Duodenal mucosa (tissue), 2 donors: Measurements from ENCODE around the gene TRIM26.
"Not testable (repeated sequence)": the region's sequence is repeated elsewhere in the genome, so short reads cannot be mapped to it uniquely, and the experiment has no call there.

ENCODE experiments used
- H3K27ac ChIP-seq: one replicate; pipeline ENCODE4 v1.7.0; 2013; ENCODE audit warnings: low read depth, low read length
- H3K27me3 ChIP-seq, 2 donors: one replicate each; pipeline ENCODE4 v1.7.0; 2013; ENCODE audit warnings: low read length in 2 of 2, control low read depth in 1 of 2; ENCODE audit not compliant: insufficient read depth in 2 of 2, control insufficient read depth in 1 of 2
- H3K36me3 ChIP-seq, 2 donors: one replicate each; pipeline ENCODE4 v1.7.0; 2013; ENCODE audit warnings: low read length in 2 of 2, control low read depth in 1 of 2; ENCODE audit not compliant: insufficient read depth in 2 of 2, control insufficient read depth in 1 of 2
- H3K4me1 ChIP-seq, 2 donors: one replicate each; pipeline ENCODE4 v1.7.0; 2013; ENCODE audit warnings: low read length in 2 of 2, control low read depth in 1 of 2; ENCODE audit not compliant: insufficient read depth in 2 of 2, control insufficient read depth in 1 of 2
- H3K4me3 ChIP-seq, 2 donors: one replicate each; pipeline ENCODE4 v1.7.0; 2013; ENCODE audit warnings: low read length in 2 of 2, low read depth in 1 of 2
- H3K9ac ChIP-seq, 2 donors: one replicate each; pipeline ENCODE4 v1.7.0; 2013; ENCODE audit warnings: low read length in 2 of 2, low read depth in 1 of 2
- H3K9me3 ChIP-seq, 2 donors: one replicate each; pipeline ENCODE4 v1.7.0; 2013; ENCODE audit warnings: low read length in 2 of 2, control low read depth in 1 of 2; ENCODE audit not compliant: control insufficient read depth in 1 of 2

Gene TRIM26

DNA sequence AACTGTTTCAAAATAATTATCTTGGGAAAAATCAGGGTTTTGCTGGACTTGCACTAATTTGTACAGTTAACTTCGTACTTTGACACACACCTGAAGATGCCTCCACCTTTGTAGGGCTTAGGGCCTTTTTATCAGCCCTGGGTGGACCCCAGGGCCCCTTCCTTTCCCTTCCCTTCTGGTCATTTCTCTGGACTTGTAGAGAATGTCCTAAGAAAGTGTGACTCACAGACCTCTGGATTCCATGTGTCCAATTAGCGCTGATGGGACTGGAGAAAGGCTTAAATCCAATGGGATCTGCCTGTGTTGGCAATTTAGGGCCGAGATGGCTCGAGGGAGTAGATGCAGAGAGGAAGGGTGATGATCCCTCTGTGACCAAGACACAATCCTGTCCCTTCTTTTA is 40.5 kb downstream of the TRIM26 start:
- Histone ChIP-seq H3K9ac (no peak overlapping the region), H3K27ac (no peak overlapping the region), H3K27me3 (peaks cover 0 to 31% of the 10 kb centered on the region in 2 donors), H3K36me3 (peaks cover 22 to 29% of the 10 kb centered on the region in 2 donors), H3K4me1 (peaks cover 0 to 6% of the 10 kb centered on the region in 2 donors), H3K9me3 (no peaks in the 10 kb centered on the region), H3K4me3 (no peak overlapping the region)

DNA sequence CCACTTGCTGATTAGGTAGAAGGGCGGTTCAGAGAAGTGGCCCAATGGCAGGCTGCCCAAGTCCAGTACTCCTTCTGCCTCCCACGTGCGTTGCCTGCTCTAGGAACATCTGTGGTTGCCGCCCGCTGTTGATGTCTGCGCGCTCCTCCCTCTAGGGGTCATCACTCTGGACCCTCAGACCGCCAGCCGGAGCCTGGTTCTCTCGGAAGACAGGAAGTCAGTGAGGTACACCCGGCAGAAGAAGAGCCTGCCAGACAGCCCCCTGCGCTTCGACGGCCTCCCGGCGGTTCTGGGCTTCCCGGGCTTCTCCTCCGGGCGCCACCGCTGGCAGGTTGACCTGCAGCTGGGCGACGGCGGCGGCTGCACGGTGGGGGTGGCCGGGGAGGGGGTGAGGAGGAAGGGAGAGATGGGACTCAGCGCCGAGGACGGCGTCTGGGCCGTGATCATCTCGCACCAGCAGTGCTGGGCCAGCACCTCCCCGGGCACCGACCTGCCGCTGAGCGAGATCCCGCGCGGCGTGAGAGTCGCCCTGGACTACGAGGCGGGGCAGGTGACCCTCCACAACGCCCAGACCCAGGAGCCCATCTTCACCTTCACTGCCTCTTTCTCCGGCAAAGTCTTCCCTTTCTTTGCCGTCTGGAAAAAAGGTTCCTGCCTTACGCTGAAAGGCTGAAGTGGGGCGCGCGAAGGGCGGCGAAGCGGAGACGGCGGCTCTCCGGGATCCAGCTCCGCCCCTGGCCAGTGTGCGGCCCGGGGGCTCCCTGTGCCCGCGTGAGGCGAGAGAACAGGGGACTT is 41.3 kb downstream of the TRIM26 start:
- Histone ChIP-seq H3K27me3 (peaks cover 3 to 27% of the 10 kb centered on the region in 2 donors), H3K27ac (no peak overlapping the region), H3K9me3 (no peaks in the 10 kb centered on the region), H3K36me3 (peaks cover 22 to 37% of the 10 kb centered on the region in 2 donors), H3K9ac (no peak overlapping the region), H3K4me1 (peaks cover 0 to 6% of the 10 kb centered on the region in 2 donors), H3K4me3 (no peak overlapping the region)

DNA sequence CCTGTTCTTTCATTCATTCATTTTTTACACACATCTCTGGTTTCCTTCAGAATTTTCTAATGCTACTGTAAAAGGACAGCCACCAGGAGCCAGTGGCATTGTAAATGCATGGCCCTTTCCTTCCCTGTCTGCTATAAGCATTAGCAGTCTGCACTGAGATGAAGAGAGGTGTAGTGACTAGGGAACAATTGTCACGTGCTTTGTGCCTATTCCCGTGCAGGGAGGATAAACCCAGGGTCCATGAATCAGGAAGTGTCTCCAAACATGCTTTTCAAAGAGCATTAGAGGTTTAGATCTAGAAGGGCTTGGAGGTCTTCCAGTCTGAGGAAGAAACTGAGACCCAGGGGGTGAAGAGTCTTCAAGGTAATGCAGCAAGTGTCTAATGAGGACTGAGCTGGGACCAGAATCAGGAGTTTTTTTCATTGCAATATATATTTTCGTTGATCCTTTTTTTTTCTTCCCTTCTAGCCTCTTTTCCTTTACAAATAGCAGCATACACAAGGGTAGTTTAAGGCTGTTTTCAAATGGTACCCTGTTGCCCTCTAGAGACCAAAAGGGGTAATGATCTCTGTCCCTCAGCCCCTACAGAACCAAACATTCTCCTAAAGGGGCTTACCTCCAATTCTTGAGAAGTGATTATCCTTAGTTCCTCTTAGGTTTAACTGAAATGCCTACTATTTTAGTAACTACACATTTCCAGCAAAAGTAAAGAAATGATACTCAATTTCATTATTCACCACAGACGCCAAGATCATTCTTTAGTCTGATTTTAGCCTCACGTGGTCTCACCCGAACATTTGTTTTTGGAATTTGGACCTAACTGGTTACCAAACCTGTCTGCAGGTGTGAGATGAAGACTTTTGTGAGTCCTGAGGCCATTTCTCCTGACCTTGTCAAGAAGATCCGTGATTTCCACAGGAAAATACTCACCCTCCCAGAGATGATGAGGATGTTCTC is 43.3 kb downstream of the TRIM26 start:
- Histone ChIP-seq H3K27ac (no peak overlapping the region), H3K9me3 (no peaks in the 10 kb centered on the region), H3K9ac (no peak overlapping the region), H3K4me3 (no peak overlapping the region), H3K27me3 (peaks cover 3 to 24% of the 10 kb centered on the region in 2 donors), H3K4me1 (peaks cover 0 to 6% of the 10 kb centered on the region in 2 donors), H3K36me3 (peaks cover 22 to 40% of the 10 kb centered on the region in 2 donors)

DNA sequence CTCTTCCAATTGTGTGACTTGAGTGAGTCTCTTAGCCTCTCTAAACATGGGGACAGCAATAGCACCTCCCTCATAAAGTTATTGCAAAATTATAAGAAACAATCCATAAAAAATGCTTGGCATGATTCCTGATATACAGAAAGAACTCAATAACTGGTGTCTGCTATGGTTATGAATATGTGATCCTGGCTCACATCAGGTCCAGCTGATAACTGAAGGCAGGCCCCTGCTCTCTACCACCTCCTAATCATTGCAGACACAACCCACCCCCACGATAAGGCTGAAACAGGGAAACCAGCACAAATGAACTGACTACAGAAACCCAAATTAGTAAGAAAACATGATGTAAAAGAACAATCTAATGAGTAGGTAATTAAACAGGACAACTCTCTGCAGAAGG is 44.5 kb downstream of the TRIM26 start:
- no peak overlapping the region for H3K27ac ChIP-seq
- peaks cover 0 to 3% of the 10 kb centered on the region in 2 donors for H3K4me1 ChIP-seq
- no peaks in the 10 kb centered on the region for H3K9me3 ChIP-seq
- H3K4me3 ChIP-seq = no peak overlapping the region
- no peak overlapping the region for H3K9ac ChIP-seq
- peaks cover 3 to 24% of the 10 kb centered on the region in 2 donors for H3K27me3 ChIP-seq
- H3K36me3 ChIP-seq = peaks cover 22 to 40% of the 10 kb centered on the region in 2 donors

DNA sequence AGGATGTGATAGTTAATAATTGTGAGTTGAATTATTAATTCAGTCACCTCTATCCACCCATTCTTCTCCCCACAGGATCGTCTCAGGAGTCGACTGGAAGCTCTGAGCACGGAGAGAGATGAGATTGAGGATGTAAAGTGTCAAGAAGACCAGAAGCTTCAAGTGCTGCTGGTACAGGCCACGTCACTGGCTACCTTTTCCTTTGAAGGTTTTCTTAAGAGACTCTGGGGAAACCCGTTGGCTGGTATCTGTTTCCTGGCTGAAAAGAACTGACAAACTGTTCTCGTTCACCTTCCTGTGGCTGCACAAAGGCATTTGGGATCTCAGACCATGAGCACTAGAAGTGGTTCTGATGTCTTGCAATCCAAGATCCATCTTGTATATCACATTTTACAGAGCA is 46.1 kb downstream of the TRIM26 start:
- Histone ChIP-seq H3K9ac (no peak overlapping the region), H3K27ac (no peak overlapping the region), H3K36me3 (peaks cover 22 to 40% of the 10 kb centered on the region in 2 donors), H3K9me3 (no peaks in the 10 kb centered on the region), H3K27me3 (peaks cover 3 to 17% of the 10 kb centered on the region in 2 donors), H3K4me1 (peaks cover 0 to 7% of the 10 kb centered on the region in 2 donors), H3K4me3 (no peak overlapping the region)

DNA sequence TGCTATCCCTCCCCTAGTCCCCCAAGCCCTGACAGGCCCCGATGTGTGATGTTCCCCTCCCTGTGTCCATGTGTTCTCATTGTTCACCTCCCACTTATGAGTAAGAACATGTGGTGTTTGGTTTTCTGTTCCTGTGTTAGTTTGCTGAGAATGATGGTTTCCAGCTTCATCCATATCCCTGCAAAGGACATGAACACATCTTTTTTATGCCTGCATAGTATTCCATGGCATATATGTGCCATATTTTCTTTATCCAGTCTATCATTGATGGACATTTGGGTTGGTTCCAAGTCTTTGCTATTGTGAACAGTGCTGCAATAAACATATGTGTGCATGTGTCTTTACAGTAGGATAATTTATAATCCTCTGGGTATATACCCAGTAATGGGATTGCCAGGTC is 48.0 kb downstream of the TRIM26 start:
- Histone ChIP-seq H3K4me3 (peak overlapping the region in 1 of 2 donors; percentile 85), H3K36me3 (peaks cover 12 to 27% of the 10 kb centered on the region in 2 donors)
- not testable (repeated sequence) for H3K4me1 ChIP-seq, H3K27ac ChIP-seq, H3K27me3 ChIP-seq, H3K9ac ChIP-seq, H3K9me3 ChIP-seq

DNA sequence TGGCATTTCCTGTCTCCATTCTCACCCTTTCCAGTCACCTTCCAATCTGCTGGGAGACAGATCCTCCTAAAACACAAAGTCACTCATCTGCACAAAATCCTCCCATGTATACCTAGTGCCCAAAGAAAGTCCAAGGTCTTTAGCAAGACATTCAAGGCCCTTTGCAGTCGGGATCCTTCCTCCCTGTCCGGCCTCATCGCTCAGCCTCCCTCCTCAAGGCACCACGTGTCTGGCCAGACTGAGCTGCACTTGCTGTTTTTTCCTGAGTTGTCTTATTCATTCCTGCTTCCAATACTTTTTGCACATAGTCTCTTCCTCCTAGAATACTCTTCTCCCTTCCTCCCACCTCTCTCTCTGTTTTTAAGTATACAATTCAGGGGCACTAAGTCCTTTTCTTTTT is 48.5 kb downstream of the TRIM26 start:
- no peak overlapping the region for H3K27ac ChIP-seq
- peaks cover 0 to 6% of the 10 kb centered on the region in 2 donors for H3K4me1 ChIP-seq
- peak overlapping the region; percentile 88 to 95 for H3K9ac ChIP-seq
- H3K9me3 ChIP-seq = no peaks in the 10 kb centered on the region
- H3K36me3 ChIP-seq = peaks cover 10 to 27% of the 10 kb centered on the region in 2 donors
- H3K27me3 ChIP-seq = peaks cover 0 to 3% of the 10 kb centered on the region in 2 donors
- peak overlapping the region; percentile 85 to 88 for H3K4me3 ChIP-seq

DNA sequence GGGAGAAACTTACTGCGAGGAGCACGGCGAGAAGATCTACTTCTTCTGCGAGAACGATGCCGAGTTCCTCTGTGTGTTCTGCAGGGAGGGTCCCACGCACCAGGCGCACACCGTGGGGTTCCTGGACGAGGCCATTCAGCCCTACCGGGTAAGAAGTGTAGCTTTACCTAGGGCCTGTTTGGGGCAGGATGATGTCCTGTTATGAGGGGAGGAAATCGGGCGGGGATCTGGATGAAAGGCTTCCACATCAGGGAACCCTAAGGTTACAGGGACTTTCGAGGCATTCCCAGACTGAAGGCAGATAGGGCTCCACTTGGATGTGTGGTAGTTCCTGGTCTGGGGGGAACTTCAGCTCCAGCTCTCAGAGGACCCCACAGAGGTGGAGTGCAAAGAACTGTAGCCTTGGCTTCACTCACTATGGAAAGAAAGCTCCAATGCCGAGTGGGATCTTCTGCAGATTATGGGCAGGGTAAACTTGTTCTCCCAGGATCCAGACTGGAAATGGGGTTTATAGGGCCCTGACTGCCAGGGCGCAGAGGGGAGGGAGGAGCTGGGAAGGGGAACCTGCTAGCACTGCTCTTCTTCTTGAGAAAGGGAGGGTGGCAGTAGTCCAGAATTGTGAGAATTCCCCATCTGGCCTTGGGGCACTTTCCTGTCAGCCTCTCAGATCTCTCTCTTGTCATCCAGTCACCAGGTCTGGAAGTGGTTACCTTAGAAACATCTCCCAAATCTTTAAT is 49.1 kb downstream of the TRIM26 start:
- H3K27me3 ChIP-seq = peaks cover 0 to 3% of the 10 kb centered on the region in 2 donors
- peaks cover 7 to 24% of the 10 kb centered on the region in 2 donors for H3K36me3 ChIP-seq
- peak overlapping the region; percentile 88 to 95 for H3K9ac ChIP-seq
- H3K4me1 ChIP-seq = peaks cover 0 to 4% of the 10 kb centered on the region in 2 donors
- peak overlapping the region; percentile 85 to 88 for H3K4me3 ChIP-seq
- no peaks in the 10 kb centered on the region for H3K9me3 ChIP-seq
- peak overlapping the region; percentile 71 for H3K27ac ChIP-seq

DNA sequence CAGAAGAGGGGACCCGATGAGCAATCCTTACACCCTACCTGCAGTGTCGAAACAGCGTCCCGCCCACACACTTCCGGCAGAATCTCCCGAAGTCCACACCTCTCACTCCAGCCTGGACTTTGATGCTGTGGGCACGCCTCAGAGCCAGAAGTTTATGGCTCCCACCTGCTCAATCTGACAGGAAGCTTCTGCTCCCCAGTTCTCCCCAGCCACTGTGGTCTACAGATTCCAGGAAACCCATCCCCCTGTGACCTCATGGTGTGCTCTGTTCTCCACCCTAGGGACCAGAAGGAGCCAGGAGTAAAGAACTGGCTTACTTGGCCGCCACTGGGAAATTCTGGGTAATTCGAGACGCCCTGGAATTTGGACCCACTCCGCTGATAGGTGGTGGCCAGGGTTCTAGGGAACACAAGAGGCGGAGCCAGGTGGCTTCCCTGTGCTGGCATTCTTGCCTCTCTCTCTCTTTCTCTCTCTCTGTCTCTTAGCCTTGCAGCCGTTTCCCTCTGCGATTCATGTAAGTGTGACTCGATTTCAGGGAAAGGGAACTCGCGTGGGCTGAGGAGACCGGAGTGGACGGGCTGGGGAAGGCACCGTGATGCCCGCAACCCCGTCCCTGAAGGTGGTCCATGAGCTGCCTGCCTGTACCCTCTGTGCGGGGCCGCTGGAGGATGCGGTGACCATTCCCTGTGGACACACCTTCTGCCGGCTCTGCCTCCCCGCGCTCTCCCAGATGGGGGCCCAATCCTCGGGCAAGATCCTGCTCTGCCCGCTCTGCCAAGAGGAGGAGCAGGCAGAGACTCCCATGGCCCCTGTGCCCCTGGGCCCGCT is 49.9 kb downstream of the TRIM26 start, which contains the start of gene TRIM15:
TRIM15 (plus strand) TSS at position 457 of the 828 bp plus-strand sequence; CDS start at position 596, 139 bp downstream.
- Histone ChIP-seq H3K4me3 (peak within 1 kb of the TSS; percentile 85 to 88), H3K27me3 (peaks cover 0 to 3% of the 10 kb centered on the region in 2 donors), H3K4me1 (peaks cover 0 to 4% of the 10 kb centered on the region in 2 donors), H3K36me3 (peaks cover 0 to 17% of the 10 kb centered on the region in 2 donors), H3K27ac (peak within 1 kb of the TSS; percentile 71), H3K9me3 (no peaks in the 10 kb centered on the region), H3K9ac (peak within 1 kb of the TSS; percentile 88 to 95)
